ENCODE measurements around the gene ZNF200.
"Not testable (repeated sequence)": the region's sequence is repeated elsewhere in the genome, so short reads cannot be mapped to it uniquely, and the experiment has no call there.

The ZNF200 gene

DNA sequence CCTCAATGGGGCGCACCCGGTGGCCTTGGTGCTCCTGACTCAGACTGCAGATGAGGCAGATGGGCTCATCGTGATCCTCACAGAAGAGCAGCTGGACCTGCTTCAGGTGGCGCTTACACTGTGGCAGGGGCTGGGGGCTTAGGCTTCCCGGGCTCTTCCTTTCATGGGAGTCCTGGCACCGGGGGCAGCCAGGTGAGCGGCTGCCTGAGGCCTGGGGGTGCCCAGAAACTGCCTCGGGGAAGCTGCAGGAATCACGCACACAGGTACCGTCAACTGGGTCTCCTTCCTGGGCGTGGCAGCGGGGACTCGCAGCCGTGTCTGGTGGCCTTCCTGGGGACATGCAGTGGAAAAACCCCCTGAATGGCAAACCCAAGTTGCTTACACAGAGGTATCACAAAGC lies 14.5 kb upstream of the ZNF200 start:
- DNase-seq = no peak

DNA sequence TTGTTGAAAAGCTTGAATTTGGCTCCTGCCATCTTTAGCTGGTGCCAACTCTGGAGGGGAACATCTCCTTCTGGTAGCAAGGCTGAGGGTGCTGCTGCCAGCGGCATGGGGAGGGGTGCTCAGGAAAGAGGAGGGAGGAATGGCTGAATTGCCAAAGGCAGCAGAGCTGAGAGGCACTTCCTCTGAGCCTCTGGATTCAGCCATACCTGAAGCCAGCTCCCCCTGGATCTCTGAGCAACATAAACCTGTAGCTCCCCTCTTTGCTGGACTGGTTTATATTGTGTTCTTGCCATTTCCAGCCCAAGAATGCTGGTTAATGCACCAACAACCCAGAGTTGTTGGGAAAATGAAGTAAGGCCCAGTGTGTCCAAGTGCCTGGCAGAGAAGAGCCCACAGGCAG lies 14.1 kb upstream of the ZNF200 start:
- no peak for DNase-seq

DNA sequence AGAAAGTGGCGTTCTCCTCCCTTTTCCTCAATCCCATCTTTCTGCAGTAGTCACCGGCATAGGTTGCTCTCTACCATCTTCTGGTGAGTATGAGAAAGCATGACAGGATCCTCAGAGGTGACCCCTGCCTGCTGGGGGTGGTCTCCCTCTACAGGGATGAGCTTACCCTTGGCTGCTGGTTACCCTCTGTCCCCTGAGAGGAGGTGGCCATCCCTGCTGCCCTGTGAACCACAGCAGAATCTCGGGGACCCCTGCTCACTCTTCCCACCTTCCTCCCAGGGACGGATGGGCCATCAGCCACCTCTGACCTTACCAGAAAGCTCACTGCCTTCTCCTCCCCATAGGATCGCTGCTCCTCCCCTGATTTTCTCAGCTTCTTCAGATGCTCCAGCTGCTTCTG lies 13.6 kb upstream of the ZNF200 start:
- DNase-seq = no peak

DNA sequence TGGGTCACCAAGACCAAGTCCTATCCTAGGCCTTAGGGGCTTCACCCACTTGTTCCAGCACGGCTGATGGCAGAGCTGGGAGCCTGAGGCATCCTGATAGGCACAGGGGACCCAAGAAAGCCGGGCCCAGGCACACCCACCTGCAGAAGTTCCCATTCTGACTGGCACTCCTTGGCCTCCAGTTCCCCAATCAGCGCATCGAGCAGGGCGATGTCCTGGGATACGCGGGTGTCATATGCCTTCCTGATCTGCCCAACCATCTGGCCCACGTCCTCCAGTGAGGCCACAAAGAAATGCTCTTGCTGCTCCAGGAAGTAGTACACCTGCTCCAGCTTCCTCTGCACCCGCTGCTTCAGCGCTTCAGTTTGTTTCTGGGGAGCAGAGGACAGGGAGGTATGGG lies 11.9 kb upstream of the ZNF200 start:
- DNase-seq = no peak

DNA sequence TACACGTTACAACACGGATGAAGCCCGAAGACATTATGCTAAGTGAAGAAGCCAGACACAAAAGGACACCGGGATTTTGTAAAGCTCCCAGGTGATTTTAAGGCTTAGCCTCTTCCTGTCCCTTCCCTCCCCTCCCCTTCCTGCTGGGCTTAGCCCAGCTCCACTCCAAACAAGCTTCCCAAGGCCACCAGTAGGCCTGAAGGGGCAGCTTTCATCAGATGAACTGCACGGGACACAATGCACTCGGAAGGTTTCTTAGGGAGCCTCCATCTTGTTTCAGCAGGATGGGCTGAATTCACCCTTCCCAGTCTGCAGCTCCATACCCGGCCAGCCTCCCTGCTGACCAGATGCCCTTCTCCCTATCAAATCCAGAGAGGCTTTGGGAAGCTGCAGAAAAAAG lies 11.0 kb upstream of the ZNF200 start:
- no peak for DNase-seq

DNA sequence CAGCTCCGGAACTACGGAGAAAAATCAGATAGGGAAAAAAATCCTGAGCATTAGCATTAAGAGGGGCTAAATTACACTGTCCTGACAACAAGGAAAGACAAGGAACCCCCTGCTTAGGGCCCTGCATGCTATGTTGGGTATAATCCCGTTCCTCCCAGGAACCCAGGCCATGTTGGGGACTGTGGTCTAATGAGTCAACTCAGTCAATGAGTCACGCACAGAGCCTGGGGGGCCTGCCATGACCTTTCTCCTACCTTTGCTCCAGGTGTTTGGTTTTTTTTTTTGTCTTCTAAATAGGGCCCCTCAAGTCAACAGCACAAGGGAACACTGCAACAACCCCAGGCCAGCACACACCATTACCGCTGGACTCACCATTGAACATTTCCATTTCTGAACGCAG lies 8.9 kb upstream of the ZNF200 start:
- DNase-seq = no peak

DNA sequence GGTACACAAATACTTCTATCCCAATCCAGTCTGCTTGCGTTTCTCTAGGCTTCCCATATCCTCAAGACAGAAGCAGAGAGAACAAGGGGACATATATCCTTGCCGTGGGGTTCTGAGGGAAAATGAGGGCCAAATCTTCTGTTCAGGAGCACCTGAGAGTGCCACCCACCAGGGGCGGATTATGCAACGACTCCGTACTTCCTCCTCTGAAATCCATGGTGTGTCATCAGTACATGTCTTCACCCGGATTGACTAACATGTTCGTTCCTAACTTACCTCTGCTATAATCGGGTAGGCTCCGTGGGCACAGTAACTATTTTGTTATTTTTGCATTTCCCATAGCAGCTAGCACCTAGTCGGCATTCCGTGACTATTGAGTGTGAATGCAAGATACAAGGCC lies 7.8 kb upstream of the ZNF200 start:
- no peak for DNase-seq

DNA sequence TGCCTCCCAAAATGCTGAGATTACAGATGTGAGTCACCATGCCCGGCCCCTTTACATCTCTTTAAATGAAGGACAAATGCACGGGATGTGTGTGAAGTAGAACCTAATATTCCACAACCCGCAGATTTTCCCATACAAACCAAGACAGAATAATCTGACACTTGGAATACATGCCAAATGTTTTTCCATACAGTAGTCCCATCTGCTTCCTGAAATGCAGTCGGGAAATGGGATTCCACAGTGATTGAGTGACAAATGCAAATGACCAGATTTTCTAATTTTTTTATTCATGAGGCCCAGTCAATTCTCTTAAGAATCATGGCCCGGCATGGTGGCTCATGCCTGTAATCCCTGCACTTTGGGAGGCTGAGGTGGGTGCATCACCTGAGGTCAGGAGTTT lies 6.8 kb upstream of the ZNF200 start:
- DNase-seq = no peak

DNA sequence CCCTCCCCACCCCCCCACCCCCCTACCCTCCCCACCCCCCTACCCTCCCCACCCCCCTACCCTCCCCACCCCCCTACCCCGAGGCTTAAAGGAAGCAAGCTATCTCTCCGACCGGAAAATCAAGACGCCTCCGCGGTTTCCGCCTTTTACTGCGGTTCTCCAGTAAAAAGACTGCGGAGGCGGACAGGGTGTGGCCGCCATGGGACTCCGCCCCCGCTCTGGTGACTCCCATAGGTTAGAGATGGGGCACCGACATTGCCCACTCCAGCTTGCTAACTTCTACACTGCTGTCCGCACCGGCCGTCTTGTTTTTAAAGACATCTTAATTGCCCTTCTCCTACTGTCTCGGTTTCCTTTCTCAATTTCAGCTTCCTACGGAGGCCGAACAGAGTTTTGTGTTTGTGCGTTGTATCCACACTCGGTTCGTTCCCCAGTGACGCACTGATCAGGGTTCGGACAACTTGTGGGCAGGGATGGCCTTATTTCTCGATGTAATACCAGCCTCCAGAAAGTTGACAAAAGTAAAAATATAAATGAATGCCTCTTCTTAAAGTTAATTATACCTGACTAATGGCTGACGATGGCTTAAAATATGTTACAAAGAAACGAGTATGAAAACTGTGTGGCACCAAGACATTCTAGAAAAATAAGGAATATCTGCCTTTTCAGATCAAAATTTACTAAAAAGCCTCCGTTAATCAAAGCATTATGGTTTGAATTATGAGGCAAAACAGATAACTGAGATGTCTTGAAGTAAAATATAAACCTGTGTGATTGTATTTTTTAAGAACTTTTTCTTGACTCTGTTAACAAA lies 1.1 kb upstream of the ZNF200 start:
- peak; percentile 12 for DNase-seq

DNA sequence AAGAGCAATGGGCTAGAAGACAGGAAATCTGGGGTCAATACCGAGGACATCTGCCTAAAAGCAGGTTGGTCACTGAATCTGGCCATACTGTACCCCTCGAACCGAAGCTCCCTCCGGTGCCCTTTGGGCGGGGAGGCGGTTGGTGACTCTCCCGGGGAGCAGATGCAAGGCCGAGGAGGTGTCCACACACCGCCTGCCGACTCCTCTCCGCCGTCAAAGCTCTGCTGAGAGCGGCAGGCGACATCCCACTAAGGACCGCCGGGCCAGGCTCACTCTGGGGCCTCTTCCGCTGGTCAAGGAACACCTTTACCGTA lies 458 bp downstream of the ZNF200 start:
- no peak for DNase-seq

DNA sequence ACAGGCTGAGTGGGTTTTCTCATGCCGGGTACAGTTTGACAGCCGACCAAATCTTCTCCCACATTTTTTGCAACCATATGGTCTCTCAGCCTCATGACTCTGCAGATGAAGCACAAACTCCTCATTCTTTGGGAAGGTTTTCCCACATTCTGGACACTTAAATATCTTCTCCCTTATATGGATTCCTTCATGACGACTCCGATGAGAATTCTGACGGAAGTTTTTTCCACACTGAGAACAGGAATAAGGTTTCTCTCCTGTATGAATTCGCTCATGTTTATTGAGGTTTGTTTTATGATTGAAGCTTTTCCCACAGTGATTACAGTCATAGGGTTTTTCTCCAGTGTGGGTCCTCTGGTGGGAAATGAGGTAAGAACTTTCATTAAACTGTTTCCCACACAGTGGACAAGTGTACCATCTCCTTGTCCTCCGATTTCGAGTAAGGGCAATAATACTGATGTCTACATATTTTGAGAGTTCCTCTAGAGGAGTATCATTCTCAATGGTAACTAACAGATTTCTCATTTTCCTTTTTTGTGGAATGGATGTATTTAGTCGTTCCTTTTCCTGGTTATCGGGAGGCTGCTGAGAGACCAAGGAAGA lies 10.9 kb downstream of the ZNF200 start:
- DNase-seq = no peak

DNA sequence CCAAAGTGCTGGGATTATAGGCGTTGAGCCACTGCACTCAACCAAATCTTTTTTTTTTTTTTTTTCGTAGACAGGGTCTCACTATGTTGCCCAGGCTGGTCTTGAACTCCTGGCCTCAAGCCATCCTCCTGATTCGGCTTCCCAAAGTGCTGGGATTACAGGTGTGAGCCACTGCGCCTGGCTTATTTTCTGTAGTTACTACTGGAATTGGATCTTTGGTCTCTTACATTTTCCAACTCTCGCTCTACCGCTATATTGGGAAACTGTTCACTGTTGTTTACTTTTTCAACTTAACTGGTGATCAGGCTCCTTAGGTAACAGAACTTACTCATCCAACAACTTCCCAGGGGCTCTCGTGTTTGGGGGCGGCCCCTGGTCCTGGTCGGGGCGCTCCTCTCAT lies 14.1 kb downstream of the ZNF200 start:
- DNase-seq = no peak

DNA sequence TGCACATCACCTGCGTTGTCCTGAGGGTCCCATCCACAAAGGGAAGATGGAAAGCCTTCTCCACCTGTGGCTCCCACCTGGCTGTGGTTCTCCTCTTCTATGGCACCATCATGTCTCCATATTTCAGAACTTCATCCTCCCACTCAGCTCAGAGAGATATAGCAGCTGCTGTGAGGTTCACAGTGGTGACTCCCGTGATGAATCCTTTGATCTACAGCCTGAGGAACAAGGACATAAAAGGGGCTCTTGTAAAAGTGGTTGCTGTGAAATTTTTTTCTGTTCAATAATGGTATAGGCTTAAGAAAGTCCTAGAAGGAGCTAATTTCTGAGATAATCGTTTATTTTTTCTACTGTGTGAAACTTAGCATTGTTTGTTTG lies 18.7 kb downstream of the ZNF200 start:
- no peak for DNase-seq

DNA sequence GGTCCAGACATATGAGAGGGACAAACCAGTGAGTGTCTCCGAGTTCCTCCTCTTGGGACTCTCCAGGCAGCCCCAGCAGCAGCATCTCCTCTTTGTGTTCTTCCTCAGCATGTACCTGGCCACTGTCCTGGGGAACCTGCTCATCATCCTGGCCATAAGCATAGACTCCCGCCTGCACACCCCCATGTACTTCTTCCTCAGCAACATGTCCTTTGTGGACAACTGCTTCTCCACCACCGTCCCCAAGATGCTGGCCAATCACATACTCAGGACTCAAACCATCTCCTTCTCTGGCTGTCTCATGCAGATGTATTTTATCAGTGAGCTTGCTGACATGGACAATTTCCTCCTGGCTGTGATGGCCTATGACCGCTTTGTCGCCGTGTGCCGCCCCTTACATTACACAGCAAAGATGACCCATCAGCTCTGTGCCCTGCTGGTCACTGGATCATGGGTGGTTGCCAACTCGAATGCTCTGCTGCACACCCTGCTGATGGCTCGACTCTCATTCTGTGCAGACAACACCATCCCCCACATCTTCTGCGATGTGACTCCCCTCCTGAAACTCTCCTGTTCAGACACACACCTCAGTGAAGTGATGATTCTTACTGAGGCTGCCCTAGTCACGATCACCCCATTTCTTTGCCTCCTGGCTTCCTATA lies 19.2 kb downstream of the ZNF200 start:
- DNase-seq = no peak

DNA sequence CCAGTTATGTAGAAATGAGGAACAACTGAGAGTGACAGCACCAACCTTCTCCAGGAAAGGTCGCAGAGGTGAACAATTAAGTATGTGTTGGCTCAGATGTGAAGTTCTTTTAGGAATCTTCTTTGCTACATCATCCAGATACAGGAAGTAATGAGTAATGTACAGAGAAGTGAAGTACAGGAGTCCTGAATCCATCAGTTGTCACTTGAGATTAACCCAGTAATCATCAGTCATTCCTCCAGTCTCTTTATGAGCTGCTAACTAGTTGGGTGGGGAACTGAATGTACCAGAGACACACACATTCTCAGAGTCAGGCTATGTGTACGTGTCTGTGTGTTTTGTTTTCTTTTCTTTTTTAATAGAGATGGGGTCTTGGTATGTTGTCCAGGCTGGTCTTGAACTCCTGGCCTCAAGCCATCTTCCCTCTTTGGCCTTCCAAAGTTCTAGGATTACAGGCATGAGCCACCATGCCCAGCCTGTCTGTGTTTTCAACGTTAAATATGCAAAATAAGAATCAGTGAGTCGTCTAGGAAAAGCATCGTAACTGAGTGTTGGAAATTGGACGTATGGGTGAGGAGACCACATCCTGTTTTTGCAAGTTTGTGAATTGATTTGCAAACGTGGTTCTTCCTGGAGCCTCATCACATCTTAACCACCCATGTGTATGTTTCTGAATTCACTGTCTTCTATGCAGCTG lies 19.9 kb downstream of the ZNF200 start:
- peak; percentile 51 for DNase-seq

DNA sequence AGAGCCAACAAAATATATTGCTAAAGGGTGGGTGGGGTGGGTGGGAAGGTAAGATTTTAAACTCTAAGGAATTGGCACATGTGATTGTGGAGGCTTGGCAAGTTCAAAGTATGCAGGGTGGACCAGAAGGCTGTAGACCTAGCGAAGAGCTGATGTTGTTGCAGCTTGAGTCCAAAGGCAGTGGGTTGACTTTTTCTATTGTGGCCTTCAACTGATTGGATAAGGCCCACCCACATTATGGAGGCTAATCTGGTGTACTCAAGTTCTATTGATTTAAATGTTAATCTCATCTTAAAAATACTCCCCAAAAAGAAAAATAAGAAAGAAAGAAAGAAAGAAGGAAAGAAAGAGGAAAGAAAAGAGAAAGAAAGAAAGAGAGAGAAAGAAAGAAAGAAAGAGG lies 22.4 kb downstream of the ZNF200 start:
- no peak for DNase-seq

DNA sequence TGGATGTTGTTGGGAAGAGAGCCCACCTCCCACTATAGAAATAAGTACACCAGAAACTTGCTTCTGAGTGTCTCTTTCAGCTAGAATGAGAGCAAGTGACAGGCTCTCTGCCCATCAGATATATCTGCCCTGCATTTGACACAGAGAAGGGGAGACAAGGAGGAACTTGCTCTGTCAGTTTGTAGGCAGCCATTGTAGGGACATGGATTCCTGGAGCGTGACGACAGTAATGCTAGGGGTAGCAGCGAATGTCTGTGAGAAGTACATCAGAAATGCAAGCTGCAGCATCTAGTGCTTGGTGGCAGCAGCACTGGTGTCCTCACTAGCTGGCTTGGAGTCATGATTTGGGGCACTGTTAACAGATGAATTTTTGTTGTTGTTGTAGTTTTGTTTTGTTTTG lies 23.0 kb downstream of the ZNF200 start:
- no peak for DNase-seq

DNA sequence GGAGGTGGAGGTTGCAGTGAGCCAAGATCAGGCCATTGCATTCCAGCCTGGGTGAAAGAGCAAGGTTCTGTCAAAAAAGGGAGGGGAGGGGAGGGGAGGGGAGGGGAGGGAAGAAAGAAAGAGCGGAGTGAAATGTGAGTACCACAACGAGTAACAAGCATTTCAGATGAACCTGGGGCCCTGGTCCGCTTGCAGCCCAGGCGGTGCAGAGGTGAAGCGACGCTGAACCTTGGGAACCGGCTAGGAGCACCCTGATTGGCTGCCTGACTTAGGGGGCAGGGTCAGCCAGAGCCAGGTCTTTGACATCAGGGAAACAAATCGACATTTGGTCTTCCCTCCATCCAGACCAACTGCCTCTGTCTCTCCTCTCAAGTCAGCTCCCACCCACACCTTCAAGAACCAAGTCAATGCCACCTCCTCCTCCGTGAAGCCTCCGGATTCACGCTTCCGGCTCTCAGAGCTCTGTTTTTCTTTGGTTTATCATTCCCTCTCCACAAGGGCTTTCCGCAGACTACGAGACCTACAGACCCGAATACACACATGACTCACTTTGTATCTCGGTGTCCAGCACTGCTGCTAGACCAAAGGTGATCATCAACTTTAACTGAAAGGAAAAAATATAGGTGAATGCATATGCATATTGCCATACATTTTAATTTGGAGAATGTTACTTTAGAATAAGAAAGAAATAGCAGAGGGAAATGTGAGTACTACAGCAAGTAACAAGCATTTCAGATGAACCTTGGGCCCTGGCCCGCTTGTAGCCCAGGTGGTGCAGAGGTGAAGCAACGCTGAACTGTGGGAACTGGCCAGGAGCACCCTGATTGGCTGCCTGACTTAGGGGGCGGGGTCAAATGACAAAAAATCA lies 27.6 kb downstream of the ZNF200 start:
- DNase-seq = no peak

DNA sequence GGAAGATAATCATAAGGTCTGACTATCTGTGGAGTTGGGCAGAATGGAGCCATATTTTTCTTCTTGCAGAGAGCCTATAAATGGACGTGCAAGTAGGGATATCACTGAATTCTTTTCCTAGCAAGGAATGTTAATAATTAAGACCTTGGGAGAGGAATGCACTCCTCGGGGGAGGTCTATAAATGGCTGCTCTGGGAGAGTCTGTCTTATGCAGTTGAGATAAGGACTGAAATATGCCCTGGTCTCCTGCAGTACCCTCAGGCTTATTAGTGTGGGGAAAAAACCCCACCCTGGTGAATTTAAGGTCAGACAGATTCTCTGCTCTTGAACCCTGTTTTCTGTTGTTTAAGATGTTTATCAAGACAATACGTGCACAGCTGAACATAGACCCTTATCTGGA lies 29.0 kb downstream of the ZNF200 start:
- not testable (repeated sequence) for DNase-seq

DNA sequence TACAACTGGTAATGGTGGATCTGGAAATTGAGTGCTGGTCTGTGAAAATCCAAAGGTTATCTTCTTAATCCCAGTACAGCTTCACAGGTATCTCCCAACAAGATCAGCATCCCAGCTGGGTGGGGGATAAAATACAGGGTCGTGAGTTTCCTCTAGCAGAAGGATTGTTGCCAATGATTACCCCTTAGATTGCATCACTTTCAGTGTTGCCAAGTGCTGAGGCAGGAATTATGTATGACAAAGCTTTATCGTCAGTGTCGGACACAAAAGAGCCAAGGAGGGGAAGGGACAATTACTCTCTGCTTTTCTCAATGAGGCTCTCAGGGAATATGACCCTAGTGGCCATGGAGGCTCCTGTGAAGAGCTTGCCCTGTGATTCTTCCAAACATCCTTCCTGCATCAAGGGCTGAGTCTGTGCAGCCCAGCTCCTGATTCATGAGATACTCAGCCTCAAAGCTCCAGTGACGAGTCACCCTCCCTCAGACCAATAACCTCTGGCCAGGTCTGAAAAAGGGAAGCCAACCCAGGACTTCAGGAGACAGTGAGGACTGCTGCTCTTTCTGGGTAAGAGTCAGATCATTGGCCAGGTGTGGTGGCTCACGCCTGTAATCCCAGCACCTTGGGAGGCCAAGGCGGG lies 31.9 kb downstream of the ZNF200 start:
- DNase-seq = no peak

DNA sequence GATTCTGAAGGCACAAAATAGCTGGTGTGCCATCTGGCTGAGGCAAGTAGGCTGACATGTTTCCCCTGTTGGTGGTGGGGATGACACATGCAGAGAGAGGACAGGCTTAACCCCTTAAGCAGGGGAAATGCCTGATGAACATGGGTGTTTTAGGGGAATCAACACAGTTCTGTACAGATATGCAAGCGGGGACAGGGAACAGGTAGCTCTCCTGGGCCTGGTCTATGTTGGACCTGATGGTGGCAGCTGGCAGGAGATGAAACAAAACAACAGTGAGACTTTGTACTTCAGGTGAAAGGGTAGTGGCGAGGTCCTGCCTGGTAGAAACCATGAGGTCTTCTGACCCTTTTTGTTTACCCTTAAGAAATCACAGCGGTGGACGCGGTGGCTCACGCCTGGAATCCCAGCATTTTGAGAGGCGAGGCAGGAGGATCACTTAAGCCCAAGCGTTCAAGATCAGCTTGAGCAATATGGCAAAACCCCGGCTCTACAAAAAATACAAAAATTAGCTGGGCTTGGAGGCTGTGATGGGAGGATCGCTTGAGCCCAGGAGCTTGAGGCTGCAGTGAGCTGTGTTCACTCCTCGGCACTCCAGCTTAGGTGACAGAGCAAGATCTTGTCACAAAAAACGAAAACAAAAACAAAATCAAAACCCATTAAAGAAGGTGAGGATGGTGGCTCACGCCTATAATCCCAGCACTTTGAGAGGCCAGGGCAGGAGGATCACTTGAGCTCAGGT lies 36.5 kb downstream of the ZNF200 start:
- DNase-seq = no peak
